Measurements from ENCODE around the gene SKIC2. TPM values are rescaled to one million over a fixed set of nuclear protein-coding genes. Genes with fewer than 3 reads are reported as not detected.

Gene SKIC2
- total and polyA plus RNA-seq, 2 donors (not counting 3 experiments of a cell fraction or from before 2014, with no cell fraction given) = 52.8 to 76.7 TPM

DNA sequence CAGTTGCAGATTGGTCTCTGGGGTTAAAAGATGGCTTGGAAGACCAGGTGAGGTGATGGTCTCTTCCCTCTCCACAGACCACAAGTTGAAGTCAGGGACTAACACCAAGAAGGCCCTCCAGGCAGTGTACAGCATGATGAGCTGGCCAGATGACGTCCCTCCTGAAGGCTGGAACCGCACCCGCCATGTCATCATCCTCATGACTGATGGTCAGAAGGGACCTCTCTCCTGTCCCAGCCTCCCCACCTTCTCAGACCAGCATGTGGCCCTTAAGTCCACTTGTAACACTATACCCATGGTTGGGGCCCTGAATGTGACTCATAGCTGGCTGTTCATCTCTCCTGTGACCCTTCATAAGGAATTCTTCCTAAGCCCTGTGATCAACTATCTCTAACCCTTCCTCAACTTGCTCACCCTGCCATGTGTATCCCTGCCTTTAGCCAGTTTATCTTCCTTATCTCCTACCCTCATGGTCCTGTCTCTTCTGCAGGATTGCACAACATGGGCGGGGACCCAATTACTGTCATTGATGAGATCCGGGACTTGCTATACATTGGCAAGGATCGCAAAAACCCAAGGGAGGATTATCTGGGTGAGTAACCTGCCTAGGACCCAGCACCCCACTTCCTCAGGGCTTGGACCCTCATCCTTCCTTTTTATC, 10.1 kb upstream of the SKIC2 start:
- BruUV-seq (replicated peaks) = no TSS peak
- FAIRE-seq (no peak), DNase-seq (ENCODE audit: low read depth, low spot score) (no peak)
- H3K9ac ChIP-seq (replicated peaks; ENCODE audit: extremely low read depth, insufficient read depth, low read length) = no peak overlapping the region
- intact Hi-C loops (cut with micrococcal nuclease) (no loop called here), dilution Hi-C loops (cut with MboI; ENCODE audit: extremely low pct_ligation_motif_present, low sequenced_read_pairs) (no loop called here)
- ChIA-PET POLR2A (no interaction called here), CTCF (no interaction called here)
- no peaks in the 10 kb centered on the region for H4K20me1 ChIP-seq (replicated peaks; ENCODE audit: control insufficient read depth, extremely low read depth, insufficient read depth, low read length)
- peaks cover 0 to 2% of the 10 kb centered on the region in 2 experiments for H3K27me3 ChIP-seq (ENCODE audit: control insufficient read depth in 2 of 2, insufficient read depth in 2 of 2, low read length in 2 of 2)
- no peaks in the 10 kb centered on the region for H3K9me3 ChIP-seq (replicated peaks; ENCODE audit: control insufficient read depth, insufficient read depth, low read length)
- H3K4me3 ChIP-seq (replicated peaks in 1 of 3; ENCODE audit: insufficient read depth in 1 of 3, low read depth in 1 of 3, low read length in 3 of 3) = no peak overlapping the region
- no peaks in the 10 kb centered on the region for H3K79me2 ChIP-seq (ENCODE audit: control insufficient read depth, insufficient read depth, low read length)
- no peaks in the 10 kb centered on the region for H3K9me1 ChIP-seq (replicated peaks; ENCODE audit: control insufficient read depth, extremely low read depth, insufficient read depth, low read length)
- peaks cover 17 to 19% of the 10 kb centered on the region in 2 experiments for H3K36me3 ChIP-seq (ENCODE audit: control insufficient read depth in 2 of 2, extremely low read depth in 1 of 2, insufficient read depth in 2 of 2, low read length in 2 of 2)
- no peak overlapping the region for H2AFZ ChIP-seq (ENCODE audit: low read depth, low read length)
- peaks cover 3% of the 10 kb centered on the region for H3K4me1 ChIP-seq (ENCODE audit: control insufficient read depth, extremely low read depth, insufficient read depth, low read length)
- TF ChIP-seq MYC (IDR thresholded peaks at IDR 0.05; ENCODE audit: low read depth, low read length) (no peak), POLR2A (IDR thresholded peaks at IDR 0.05; ENCODE audit: low read depth, low read length) (no peak), POLR2AphosphoS5 (IDR thresholded peaks at IDR 0.05; ENCODE audit: insufficient read depth, low read depth, low read length) (no peak), FOS (IDR thresholded peaks at IDR 0.05; ENCODE audit: borderline replicate concordance, insufficient read depth, low read length) (no peak), EZH2 (IDR thresholded peaks at IDR 0.05; ENCODE audit: borderline replicate concordance, low read depth, low read length, severe bottlenecking) (no peak), MAX (IDR thresholded peaks at IDR 0.05; ENCODE audit: insufficient read depth, insufficient read length) (no peak), GATA2 (IDR thresholded peaks at IDR 0.05; ENCODE audit: insufficient read depth, insufficient read length, low read depth, low read length) (no peak), JUN (IDR thresholded peaks at IDR 0.05; ENCODE audit: borderline replicate concordance, insufficient read depth, insufficient read length, low read depth) (no peak)
- TF ChIP-seq, protein P1, sequence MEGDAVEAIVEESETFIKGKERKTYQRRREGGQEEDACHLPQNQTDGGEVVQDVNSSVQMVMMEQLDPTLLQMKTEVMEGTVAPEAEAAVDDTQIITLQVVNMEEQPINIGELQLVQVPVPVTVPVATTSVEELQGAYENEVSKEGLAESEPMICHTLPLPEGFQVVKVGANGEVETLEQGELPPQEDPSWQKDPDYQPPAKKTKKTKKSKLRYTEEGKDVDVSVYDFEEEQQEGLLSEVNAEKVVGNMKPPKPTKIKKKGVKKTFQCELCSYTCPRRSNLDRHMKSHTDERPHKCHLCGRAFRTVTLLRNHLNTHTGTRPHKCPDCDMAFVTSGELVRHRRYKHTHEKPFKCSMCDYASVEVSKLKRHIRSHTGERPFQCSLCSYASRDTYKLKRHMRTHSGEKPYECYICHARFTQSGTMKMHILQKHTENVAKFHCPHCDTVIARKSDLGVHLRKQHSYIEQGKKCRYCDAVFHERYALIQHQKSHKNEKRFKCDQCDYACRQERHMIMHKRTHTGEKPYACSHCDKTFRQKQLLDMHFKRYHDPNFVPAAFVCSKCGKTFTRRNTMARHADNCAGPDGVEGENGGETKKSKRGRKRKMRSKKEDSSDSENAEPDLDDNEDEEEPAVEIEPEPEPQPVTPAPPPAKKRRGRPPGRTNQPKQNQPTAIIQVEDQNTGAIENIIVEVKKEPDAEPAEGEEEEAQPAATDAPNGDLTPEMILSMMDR (IDR thresholded peaks at IDR 0.05; ENCODE audit: extremely low read depth in 1 of 2, insufficient read depth in 1 of 2, low read depth in 1 of 2, low read length in 2 of 2) = no peak
- H3K4me2 ChIP-seq (ENCODE audit: insufficient read depth, low read length) = no peak overlapping the region
- no peak overlapping the region for H3K27ac ChIP-seq (ENCODE audit: insufficient read depth, low read depth, low read length)
